ENCODE measurements around the gene KCNG2.

GRCh38 chr18:79930020-79930642, 132.4 kb downstream of the KCNG2 start:
- no peak for TF ChIP-seq CTCF (IDR thresholded peaks at IDR 0.05)
- no peak for TF ChIP-seq POLR2A (IDR thresholded peaks at IDR 0.05)

All from tibial nerve (tissue), 3 donors.